Activated naive CD4-positive, alpha-beta T cell treated with anti-CD3 and anti-CD28 coated beads, Interleukin-2, amount 10 ng/mL, durations not matched to agents 7 days and 5 days (primary cell): ENCODE data around the gene MRPS5.
"Not testable (repeated sequence)": the region's sequence is repeated elsewhere in the genome, so short reads cannot be mapped to it uniquely, and the experiment has no call there.

Experiments
- CTCF ChIA-PET: fragments of 350-600 bp; sonication (Branson Sonifier 250); formaldehyde crosslinking; loops from one replicate; lab custom pipeline; 2021; ENCODE audit warnings: antibody characterized with exemption; lab: Charles Lee
- DNase-seq: peaks from one replicate; pipeline ENCODE4 v3.0.0-alpha.2; 2020
- H3K27ac Mint-ChIP-seq: one replicate; pipeline ENCODE4 v1.8.0; 2021; ENCODE audit warnings: mild to moderate bottlenecking, moderate library complexity, mixed read lengths
- H3K27me3 Mint-ChIP-seq: one replicate; pipeline ENCODE4 v1.8.0; 2021; ENCODE audit warnings: mild to moderate bottlenecking, mixed read lengths
- H3K36me3 Mint-ChIP-seq: one replicate; pipeline ENCODE4 v1.8.0; 2021; ENCODE audit warnings: mixed read lengths
- H3K4me1 Mint-ChIP-seq: one replicate; pipeline ENCODE4 v1.8.0; 2021; ENCODE audit warnings: mixed read lengths
- H3K4me3 Mint-ChIP-seq: one replicate; pipeline ENCODE4 v1.8.0; 2021; ENCODE audit warnings: mild to moderate bottlenecking, moderate library complexity, mixed read lengths
- H3K9me3 Mint-ChIP-seq: one replicate; pipeline ENCODE4 v1.8.0; 2021; ENCODE audit warnings: mixed read lengths

The MRPS5 gene

GRCh38 chr2:95043300-95044093, 78.1 kb downstream of the MRPS5 start:
- Mint-ChIP-seq H3K27me3 (no peaks in the 10 kb centered on the region), H3K4me3 (no peak overlapping the region), H3K36me3 (peaks cover 69% of the 10 kb centered on the region), H3K27ac (peak overlapping the region; percentile 67), H3K4me1 (peaks cover 82% of the 10 kb centered on the region), H3K9me3 (no peaks in the 10 kb centered on the region)
- DNase-seq: no peak
- CTCF ChIA-PET: interaction anchor here (1.0 to 3.3 kb wide), 5 partner anchors 10 to 68 kb away, joined by 3 to 13 read pairs (median 9); no protein-coding TSS in a partner anchor

- CTCF ChIA-PET: interaction anchor here (1.0 to 3.3 kb wide), 5 partner anchors 11 to 73 kb away, joined by 3 to 13 read pairs (median 8); no protein-coding TSS in a partner anchor
- H3K27ac Mint-ChIP-seq: no peak overlapping the region
- no peak overlapping the region for H3K4me3 Mint-ChIP-seq
- peaks cover 70% of the 10 kb centered on the region for H3K36me3 Mint-ChIP-seq
- DNase-seq: no peak
- H3K4me1 Mint-ChIP-seq: peaks cover 83% of the 10 kb centered on the region
- no peaks in the 10 kb centered on the region for H3K9me3 Mint-ChIP-seq
- no peaks in the 10 kb centered on the region for H3K27me3 Mint-ChIP-seq
These were observed 78.9 kb downstream of the MRPS5 start for GRCh38 chr2:95042472-95043271.

GRCh38 chr2:95041824-95042442, 79.7 kb downstream of the MRPS5 start:
- Mint-ChIP-seq H3K4me3 (no peak overlapping the region), H3K9me3 (no peaks in the 10 kb centered on the region), H3K36me3 (peaks cover 74% of the 10 kb centered on the region), H3K27ac (no peak overlapping the region), H3K4me1 (peaks cover 83% of the 10 kb centered on the region), H3K27me3 (no peaks in the 10 kb centered on the region)
- no peak for DNase-seq
- CTCF ChIA-PET: interaction anchor here (0.6 to 2.3 kb wide), 5 partner anchors 9 to 267 kb away, joined by 3 to 11 read pairs (median 3); no protein-coding TSS in a partner anchor

- H3K9me3 Mint-ChIP-seq: no peaks in the 10 kb centered on the region
- H3K4me1 Mint-ChIP-seq: peaks cover 83% of the 10 kb centered on the region
- no peak for DNase-seq
- H3K4me3 Mint-ChIP-seq: no peak overlapping the region
- peaks cover 74% of the 10 kb centered on the region for H3K36me3 Mint-ChIP-seq
- H3K27ac Mint-ChIP-seq: no peak overlapping the region
- CTCF ChIA-PET: interaction anchor here (0.6 to 2.3 kb wide), 4 partner anchors 8 to 268 kb away, joined by 3 to 11 read pairs (median 6); no protein-coding TSS in a partner anchor
- no peaks in the 10 kb centered on the region for H3K27me3 Mint-ChIP-seq
These were observed 80.4 kb downstream of the MRPS5 start for GRCh38 chr2:95041060-95041823.

GRCh38 chr2:95040426-95040825, 81.2 kb downstream of the MRPS5 start:
- DNase-seq: peak; percentile 18
- no peaks in the 10 kb centered on the region for H3K9me3 Mint-ChIP-seq
- H3K36me3 Mint-ChIP-seq: peaks cover 67% of the 10 kb centered on the region
- peaks cover 79% of the 10 kb centered on the region for H3K4me1 Mint-ChIP-seq
- H3K4me3 Mint-ChIP-seq: no peak overlapping the region
- no peaks in the 10 kb centered on the region for H3K27me3 Mint-ChIP-seq
- no peak overlapping the region for H3K27ac Mint-ChIP-seq
- CTCF ChIA-PET: interaction anchor here (0.8 to 0.9 kb wide), 3 partner anchors 36 to 75 kb away, joined by 3 read pairs; no protein-coding TSS in a partner anchor

- Mint-ChIP-seq H3K27ac (peak overlapping the region; percentile 46), H3K36me3 (peaks cover 67% of the 10 kb centered on the region), H3K27me3 (no peaks in the 10 kb centered on the region), H3K9me3 (no peaks in the 10 kb centered on the region), H3K4me3 (no peak overlapping the region), H3K4me1 (peaks cover 78% of the 10 kb centered on the region)
- CTCF ChIA-PET: interaction anchor here (0.8 to 0.9 kb wide), 3 partner anchors 37 to 75 kb away, joined by 3 read pairs; no protein-coding TSS in a partner anchor
- DNase-seq: peak; percentile 18
These were observed 81.6 kb downstream of the MRPS5 start for GRCh38 chr2:95039978-95040377.

- Mint-ChIP-seq H3K27ac (peak overlapping the region; percentile 46), H3K27me3 (no peaks in the 10 kb centered on the region), H3K36me3 (peaks cover 61% of the 10 kb centered on the region), H3K4me3 (no peak overlapping the region), H3K4me1 (peaks cover 72% of the 10 kb centered on the region), H3K9me3 (no peaks in the 10 kb centered on the region)
- peak; percentile 19 for DNase-seq
- CTCF ChIA-PET: interaction anchor here (0.9 kb wide), 1 partner anchor 76 kb away, joined by 3 read pairs; no protein-coding TSS in a partner anchor
These were observed 82.2 kb downstream of the MRPS5 start for GRCh38 chr2:95039363-95039762.

GRCh38 chr2:95038635-95039298, 82.8 kb downstream of the MRPS5 start:
- Mint-ChIP-seq H3K9me3 (no peaks in the 10 kb centered on the region), H3K27ac (peak overlapping the region; percentile 46), H3K4me3 (no peak overlapping the region), H3K36me3 (peaks cover 60% of the 10 kb centered on the region), H3K4me1 (peaks cover 67% of the 10 kb centered on the region), H3K27me3 (no peaks in the 10 kb centered on the region)
- CTCF ChIA-PET: no interaction called here
- no peak for DNase-seq

GRCh38 chr2:95037841-95038585, 83.6 kb downstream of the MRPS5 start:
- Mint-ChIP-seq H3K27ac (peak overlapping the region; percentile 46), H3K4me1 (peaks cover 66% of the 10 kb centered on the region), H3K36me3 (peaks cover 61% of the 10 kb centered on the region)
- H3K4me3 Mint-ChIP-seq, DNase-seq, CTCF ChIA-PET, H3K9me3 Mint-ChIP-seq, H3K27me3 Mint-ChIP-seq: not testable (repeated sequence)

GRCh38 chr2:95037384-95037839, 84.2 kb downstream of the MRPS5 start:
- peaks cover 62% of the 10 kb centered on the region for H3K36me3 Mint-ChIP-seq
- CTCF ChIA-PET: no interaction called here
- H3K27ac Mint-ChIP-seq: peak overlapping the region; percentile 46
- no peak for DNase-seq
- H3K9me3 Mint-ChIP-seq: no peaks in the 10 kb centered on the region
- H3K4me3 Mint-ChIP-seq: no peak overlapping the region
- peaks cover 61% of the 10 kb centered on the region for H3K4me1 Mint-ChIP-seq
- no peaks in the 10 kb centered on the region for H3K27me3 Mint-ChIP-seq

GRCh38 chr2:95036596-95037383, 84.8 kb downstream of the MRPS5 start:
- Mint-ChIP-seq H3K36me3 (peaks cover 61% of the 10 kb centered on the region), H3K4me3 (no peak overlapping the region), H3K27ac (peak overlapping the region; percentile 46), H3K27me3 (no peaks in the 10 kb centered on the region), H3K9me3 (no peaks in the 10 kb centered on the region), H3K4me1 (peaks cover 61% of the 10 kb centered on the region)
- no peak for DNase-seq
- CTCF ChIA-PET: no interaction called here
